B cell (primary cell): ENCODE data around the gene MDGA2. TPM values are rescaled to one million over a fixed set of nuclear protein-coding genes. Genes with fewer than 3 reads are reported as not detected.

Experiments used
- ATAC-seq: fragments of 200-7000 bp; cut with Tn5 transposase; one replicate; pipeline ENCODE4 v1.10.0; 2021; ENCODE audit warnings: low read depth, mild to moderate bottlenecking, moderate number of reproducible peaks, moderate library complexity
- CTCF ChIA-PET: fragments of 350-600 bp; sonication (Branson Sonifier 250); formaldehyde crosslinking; loops from one replicate; lab custom pipeline; 2021; ENCODE audit warnings: antibody characterized with exemption, inconsistent platforms; lab: Charles Lee
- POLR2A ChIA-PET: fragments of 350-600 bp; sonication (Branson Sonifier 250); formaldehyde crosslinking; loops from one replicate; lab custom pipeline; 2021; ENCODE audit warnings: antibody characterized with exemption; lab: Charles Lee
- DNase-seq: peaks from one replicate; pipeline ENCODE4 v3.0.0; 2013
- H2AFZ ChIP-seq: 2 replicates; pipeline ENCODE4 v1.6.1; 2012; ENCODE audit warnings: mild to moderate bottlenecking, low read depth, low read length; ENCODE audit not compliant: insufficient read depth, poor library complexity, severe bottlenecking
- H3K27ac ChIP-seq, 2 donors: 1 replicate in 1 of 2; 2 replicates in 1 of 2; pipeline ENCODE4 v1.5.1; 2012 to 2013; ENCODE audit warnings: low read length in 2 of 2, mild to moderate bottlenecking in 2 of 2, moderate library complexity in 1 of 2
- H3K27me3 ChIP-seq, 4 experiments: fragments of 200-600 bp in 1 of 4; sonication (generic) in 1 of 4; replicated peaks in 1 of 4; 1 replicate in 2 of 4; 2 replicates in 2 of 4; pipeline versions ENCODE4 v1.6.1 to v1.7.0; 2013 to 2016; ENCODE audit warnings: low read length in 3 of 4, mild to moderate bottlenecking in 2 of 4, mixed read lengths in 1 of 4, moderate library complexity in 1 of 4; ENCODE audit not compliant: insufficient read depth in 4 of 4, control insufficient read depth in 3 of 4; ENCODE audit errors: control extremely low read depth in 1 of 4
- H3K36me3 ChIP-seq, 2 experiments: replicated peaks in 1 of 2; 1 replicate in 1 of 2; 2 replicates in 1 of 2; pipeline versions ENCODE4 v1.6.1 to v1.7.1; 2013; ENCODE audit warnings: low read length in 1 of 2; ENCODE audit not compliant: insufficient read depth in 2 of 2, control insufficient read depth in 1 of 2; ENCODE audit errors: control extremely low read depth in 1 of 2, extremely low read depth in 1 of 2
- H3K4me1 ChIP-seq, 2 donors: fragments of 200-600 bp in 1 of 2; sonication (generic) in 1 of 2; 1 replicate in 1 of 2; 2 replicates in 1 of 2; pipeline versions ENCODE4 v1.5.1 to v1.6.1; 2013 to 2017; ENCODE audit warnings: low read length in 2 of 2; ENCODE audit not compliant: control insufficient read depth in 2 of 2, insufficient read depth in 2 of 2
- H3K4me2 ChIP-seq: replicated peaks from 2 replicates; pipeline ENCODE3; 2012; ENCODE audit warnings: mild to moderate bottlenecking, low read depth, low read length; ENCODE audit not compliant: poor library complexity, severe bottlenecking
- H3K4me3 ChIP-seq, 5 experiments: fragments of 200-600 bp in 1 of 5; sonication (generic) in 1 of 5; 1 replicate in 3 of 5; 2 replicates in 2 of 5; pipeline versions ENCODE4 v1.5.1 to v1.7.0; 2011 to 2016; ENCODE audit warnings: low read length in 4 of 5, mild to moderate bottlenecking in 4 of 5, low read depth in 2 of 5, control low read depth in 1 of 5, moderate library complexity in 1 of 5; ENCODE audit not compliant: insufficient read depth in 1 of 5; ENCODE audit errors: control extremely low read depth in 1 of 5, extremely low read depth in 1 of 5
- H3K79me2 ChIP-seq: fragments of 200-600 bp; sonication (generic); one replicate; pipeline ENCODE4 v1.6.0; 2016; ENCODE audit warnings: low read length; ENCODE audit not compliant: control insufficient read depth, insufficient read depth
- H3K9ac ChIP-seq: fragments of 200-600 bp; sonication (generic); 2 replicates; pipeline ENCODE4 v1.6.1; 2017; ENCODE audit warnings: mild to moderate bottlenecking, low read length, moderate library complexity
- H3K9me3 ChIP-seq, 3 donors: one replicate each; pipeline versions ENCODE4 v1.6.1 to v1.7.1; 2013; ENCODE audit warnings: low read length in 2 of 3; ENCODE audit not compliant: control insufficient read depth in 2 of 3, insufficient read depth in 1 of 3; ENCODE audit errors: control extremely low read depth in 1 of 3
- H4K20me1 ChIP-seq: 2 replicates; pipeline ENCODE4 v1.6.0; 2012; ENCODE audit warnings: mild to moderate bottlenecking, low read length; ENCODE audit not compliant: insufficient read depth, control insufficient read depth, poor library complexity, severe bottlenecking
- H3K27ac Mint-ChIP-seq: one replicate; pipeline ENCODE4 v1.8.0; 2021; ENCODE audit warnings: mixed read lengths
- H3K27me3 Mint-ChIP-seq: one replicate; pipeline ENCODE4 v1.8.0; 2021; ENCODE audit warnings: mixed read lengths
- H3K4me1 Mint-ChIP-seq: one replicate; pipeline ENCODE4 v1.8.0; 2021; ENCODE audit warnings: mixed read lengths
- H3K4me3 Mint-ChIP-seq: one replicate; pipeline ENCODE4 v1.8.0; 2021; ENCODE audit warnings: mixed read lengths
- H3K9me3 Mint-ChIP-seq: one replicate; pipeline ENCODE4 v1.8.0; 2022; ENCODE audit warnings: mixed read lengths; ENCODE audit not compliant: insufficient read depth
- EZH2 ChIP-seq: IDR thresholded peaks from 2 replicates; pipeline ENCODE4 v1.6.1; 2012; ENCODE audit warnings: borderline replicate concordance, low read depth, mild to moderate bottlenecking, moderate library complexity, low read length; ENCODE audit not compliant: insufficient read depth, poor library complexity, severe bottlenecking
- WGBS: methylation state at CpG from one replicate; pipeline ENCODE4 v1.1.5; 2013; ENCODE audit warnings: missing lambda C conversion rate; ENCODE audit not compliant: insufficient coverage; 5-methylcytosine and 5-hydroxymethylcytosine counted together
- intact Hi-C: fragments of 100-400 bp; cut with micrococcal nuclease; formaldehyde crosslinking; loops from one replicate; pipeline ENCODE4 v1.10.0; 2022
- polyA plus RNA-seq: library from polyadenylated mRNA; depleted of rRNA; stranded (reverse); fragments of >200 nt; gene quantifications from 2 replicates; pipeline ENCODE4 v1.2.3, GENCODE V29; 2012
- total RNA-seq, 2 donors: library from RNA; stranded (reverse); fragments of 120-200 nt in 1 of 2; gene quantifications; 1 replicate in 1 of 2; 2 replicates in 1 of 2; pipeline versions ENCODE4 v1.2.3 to v1.2.4, GENCODE V29; 2013 to 2022
- TF ChIP-seq, protein P1 (sequence below): fragments of 200-600 bp; IDR thresholded peaks from one replicate; pipeline ENCODE4 v1.8.0; 2022; ENCODE audit warnings: antibody characterized with exemption, mild to moderate bottlenecking

MDGA2 gene
- total and polyA plus RNA-seq, 2 donors (not counting 1 experiment from before 2014, with no cell fraction given): not detected

DNA sequence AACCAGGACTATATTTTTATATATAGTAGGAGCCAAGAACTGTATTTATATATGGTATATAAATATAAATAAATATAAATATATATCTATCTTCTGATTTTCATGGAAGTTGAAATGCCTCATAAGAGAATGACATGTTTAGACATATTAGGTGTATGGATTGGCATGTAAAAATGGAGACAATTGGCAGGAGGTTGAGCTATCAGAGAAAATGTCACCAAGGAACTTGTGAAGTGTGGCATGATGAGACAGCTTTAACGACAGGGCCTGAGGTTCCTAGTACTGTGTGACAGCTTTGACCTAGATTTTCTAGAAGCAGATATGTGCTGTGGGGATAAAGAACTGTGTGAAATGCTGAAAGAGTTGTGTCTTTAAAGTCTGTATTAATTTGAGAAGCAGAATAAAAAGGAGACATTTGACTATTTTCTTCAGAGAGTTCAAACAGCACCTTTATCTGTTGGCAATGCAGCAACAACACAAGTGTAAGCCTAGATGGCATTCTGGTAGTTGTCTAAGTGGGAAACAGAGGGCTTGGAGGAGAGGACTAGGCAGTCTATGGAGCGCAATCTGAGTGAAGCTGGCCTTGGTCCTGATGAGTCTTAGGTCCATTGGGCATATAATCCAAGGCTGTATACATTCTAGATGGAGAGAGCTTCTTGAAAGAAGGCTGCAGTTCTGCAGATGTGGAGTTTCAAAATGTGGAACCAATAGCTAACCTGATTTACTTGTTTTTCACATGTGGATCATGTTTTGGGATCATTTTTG lies 47.7 kb upstream of the MDGA2 start:
- Histone ChIP-seq H3K27me3 (no peaks in the 10 kb centered on the region), H3K9me3 (peaks cover 0 to 3% (median 0%) of the 10 kb centered on the region in 3 donors), H3K4me1 (no peaks in the 10 kb centered on the region), H3K9ac (no peak overlapping the region), H3K79me2 (no peaks in the 10 kb centered on the region), H2AFZ (no peak overlapping the region), H3K27ac (no peak overlapping the region), H3K36me3 (no peaks in the 10 kb centered on the region), H3K4me3 (no peak overlapping the region), H4K20me1 (no peaks in the 10 kb centered on the region), H3K4me2 (no peak overlapping the region)
- ChIA-PET POLR2A (no interaction called here), CTCF (no interaction called here)
- TF ChIP-seq, protein P1, sequence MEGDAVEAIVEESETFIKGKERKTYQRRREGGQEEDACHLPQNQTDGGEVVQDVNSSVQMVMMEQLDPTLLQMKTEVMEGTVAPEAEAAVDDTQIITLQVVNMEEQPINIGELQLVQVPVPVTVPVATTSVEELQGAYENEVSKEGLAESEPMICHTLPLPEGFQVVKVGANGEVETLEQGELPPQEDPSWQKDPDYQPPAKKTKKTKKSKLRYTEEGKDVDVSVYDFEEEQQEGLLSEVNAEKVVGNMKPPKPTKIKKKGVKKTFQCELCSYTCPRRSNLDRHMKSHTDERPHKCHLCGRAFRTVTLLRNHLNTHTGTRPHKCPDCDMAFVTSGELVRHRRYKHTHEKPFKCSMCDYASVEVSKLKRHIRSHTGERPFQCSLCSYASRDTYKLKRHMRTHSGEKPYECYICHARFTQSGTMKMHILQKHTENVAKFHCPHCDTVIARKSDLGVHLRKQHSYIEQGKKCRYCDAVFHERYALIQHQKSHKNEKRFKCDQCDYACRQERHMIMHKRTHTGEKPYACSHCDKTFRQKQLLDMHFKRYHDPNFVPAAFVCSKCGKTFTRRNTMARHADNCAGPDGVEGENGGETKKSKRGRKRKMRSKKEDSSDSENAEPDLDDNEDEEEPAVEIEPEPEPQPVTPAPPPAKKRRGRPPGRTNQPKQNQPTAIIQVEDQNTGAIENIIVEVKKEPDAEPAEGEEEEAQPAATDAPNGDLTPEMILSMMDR: no peak
- TF ChIP-seq EZH2: no peak
- 94% methylated on average over 2 of the region's 2 CpGs for WGBS
- H3K9me3 Mint-ChIP-seq: no peaks in the 10 kb centered on the region
- H3K27ac Mint-ChIP-seq: no peak overlapping the region
- DNase-seq (no peak), ATAC-seq (no peak)
- H3K4me3 Mint-ChIP-seq: no peak overlapping the region
- intact Hi-C loops: no loop called here
- H3K4me1 Mint-ChIP-seq: no peaks in the 10 kb centered on the region
- no peaks in the 10 kb centered on the region for H3K27me3 Mint-ChIP-seq

DNA sequence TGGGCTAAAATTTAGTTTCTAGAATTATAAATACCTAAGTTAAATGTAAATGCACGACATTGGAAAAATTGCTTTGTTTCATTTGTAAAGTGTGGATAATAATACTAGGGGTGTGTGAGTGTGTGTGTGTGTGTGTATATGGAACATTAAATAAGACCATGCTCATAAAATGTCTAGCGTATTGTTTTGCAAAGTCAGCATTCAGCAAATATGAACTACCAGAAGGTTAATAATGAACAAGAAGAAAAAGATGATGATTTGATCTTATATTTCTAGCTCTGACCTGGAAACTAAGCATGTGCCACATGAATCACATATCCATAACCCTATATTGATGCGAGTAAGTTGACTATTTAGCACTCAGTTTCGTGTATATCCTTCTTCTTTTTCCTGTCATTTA lies 44.9 kb upstream of the MDGA2 start:
- Mint-ChIP-seq H3K4me1 (no peaks in the 10 kb centered on the region), H3K4me3 (no peak overlapping the region), H3K27ac (no peak overlapping the region), H3K9me3 (no peaks in the 10 kb centered on the region), H3K27me3 (no peaks in the 10 kb centered on the region)
- no peak overlapping the region for H2AFZ ChIP-seq
- H3K27ac ChIP-seq: no peak overlapping the region
- no peaks in the 10 kb centered on the region for H4K20me1 ChIP-seq
- no peaks in the 10 kb centered on the region for H3K4me1 ChIP-seq
- no CpG with 5 or more reads among the region's 4 CpGs for WGBS
- peaks cover 0 to 12% (median 0%) of the 10 kb centered on the region in 3 donors for H3K9me3 ChIP-seq
- no peak overlapping the region for H3K4me3 ChIP-seq
- DNase-seq (no peak), ATAC-seq (no peak)
- H3K36me3 ChIP-seq: no peaks in the 10 kb centered on the region
- TF ChIP-seq, protein P1: no peak
- no peak for TF ChIP-seq EZH2
- CTCF ChIA-PET: no interaction called here
- no peak overlapping the region for H3K9ac ChIP-seq
- H3K27me3 ChIP-seq: no peaks in the 10 kb centered on the region
- POLR2A ChIA-PET: no interaction called here
- no peaks in the 10 kb centered on the region for H3K79me2 ChIP-seq
- intact Hi-C loops: no loop called here
- H3K4me2 ChIP-seq: no peak overlapping the region
